GM23248 (cell line): ENCODE data around the gene SH3BGRL. TPM values are rescaled to one million over a fixed set of nuclear protein-coding genes. Genes with fewer than 3 reads are reported as not detected.

Source experiments
- DNase-seq: peaks from one replicate; pipeline ENCODE4 v3.0.0-alpha.2; 2015
- H2AFZ ChIP-seq: fragments of 200-600 bp; sonication (generic); 2 replicates; pipeline ENCODE4 v1.6.1; 2016; ENCODE audit warnings: antibody characterized with exemption
- H3F3A ChIP-seq: fragments of 200-600 bp; sonication (generic); 2 replicates; pipeline ENCODE4 v1.6.1; 2016; ENCODE audit warnings: mild to moderate bottlenecking, antibody characterized with exemption, mixed run types; ENCODE audit not compliant: insufficient read depth
- H3K27ac ChIP-seq: fragments of 200-600 bp; sonication (generic); 2 replicates; pipeline ENCODE4 v1.5.1; 2016; ENCODE audit warnings: mild to moderate bottlenecking
- H3K27me3 ChIP-seq: fragments of 200-600 bp; sonication (generic); replicated peaks from 2 replicates; pipeline ENCODE4 v1.6.1; 2016; ENCODE audit warnings: mild to moderate bottlenecking; ENCODE audit not compliant: insufficient read depth
- H3K36me3 ChIP-seq: fragments of 200-600 bp; sonication (generic); 2 replicates; pipeline ENCODE4 v1.6.1; 2016; ENCODE audit warnings: low read depth, mild to moderate bottlenecking
- H3K4me1 ChIP-seq: fragments of 200-600 bp; sonication (generic); 2 replicates; pipeline ENCODE4 v1.6.1; 2016; ENCODE audit warnings: mild to moderate bottlenecking; ENCODE audit not compliant: insufficient read depth
- H3K4me2 ChIP-seq: fragments of 200-600 bp; sonication (generic); one replicate; pipeline ENCODE4 v1.6.1; 2016; ENCODE audit warnings: mild to moderate bottlenecking; ENCODE audit not compliant: unreplicated experiment
- H3K4me3 ChIP-seq: fragments of 200-600 bp; sonication (generic); 2 replicates; pipeline ENCODE4 v1.5.1; 2016; ENCODE audit warnings: mild to moderate bottlenecking
- H3K79me2 ChIP-seq: fragments of 200-600 bp; sonication (generic); 2 replicates; pipeline ENCODE4 v1.6.1; 2016; ENCODE audit warnings: mild to moderate bottlenecking; ENCODE audit not compliant: insufficient read depth
- H3K9ac ChIP-seq: fragments of 200-600 bp; sonication (generic); 2 replicates; pipeline ENCODE4 v1.6.1; 2016; ENCODE audit warnings: mild to moderate bottlenecking
- H3K9me2 ChIP-seq: fragments of 200-600 bp; sonication (generic); 2 replicates; pipeline ENCODE4 v1.6.1; 2016; ENCODE audit warnings: mixed run types, mild to moderate bottlenecking, moderate library complexity; ENCODE audit not compliant: insufficient read depth
- H3K9me3 ChIP-seq: fragments of 200-600 bp; sonication (generic); one replicate; pipeline ENCODE4 v1.6.1; 2017; ENCODE audit warnings: low read depth
- H4K20me1 ChIP-seq: fragments of 200-600 bp; sonication (generic); 2 replicates; pipeline ENCODE4 v1.6.0; 2016; ENCODE audit not compliant: insufficient read depth
- EZH2 ChIP-seq: fragments of 200-600 bp; sonication (generic); IDR thresholded peaks from 2 replicates; pipeline ENCODE4 v1.6.1; 2018; ENCODE audit warnings: antibody characterized with exemption, mild to moderate bottlenecking; ENCODE audit not compliant: insufficient read depth, poor library complexity, severe bottlenecking
- EZH2phosphoT487 ChIP-seq: fragments of 200-600 bp; sonication (generic); IDR thresholded peaks from 2 replicates; pipeline ENCODE4 v1.6.1; 2018; ENCODE audit warnings: antibody characterized with exemption, moderate library complexity, mild to moderate bottlenecking, low read depth; ENCODE audit not compliant: insufficient read depth
- WGBS, 2 experiments: methylation state at CpG; one replicate each; pipeline ENCODE4 v1.1.6; 2015 to 2017; ENCODE audit warnings: low lambda C conversion rate in 2 of 2, low coverage in 1 of 2; ENCODE audit errors: missing lambda C conversion rate in 2 of 2; 5-methylcytosine and 5-hydroxymethylcytosine counted together
- in situ Hi-C: fragments of 300-500 bp; cut with MboI; formaldehyde crosslinking; loops from 2 replicates; pipeline ENCODE4 v1.15.0; 2020
- polyA plus RNA-seq: library from polyadenylated mRNA; unstranded; fragments of >200 nt; fragmentation: Nextera tagmentation; extraction: Ambion mirVana; gene quantifications from 2 replicates; pipeline ENCODE4 v1.2.1, GENCODE V29; 2016
- total RNA-seq: library from RNA; depleted of rRNA; stranded (reverse); fragments of >200 nt; shearing (Covaris generic); gene quantifications from 2 replicates; pipeline ENCODE4 v1.2.3, GENCODE V29; 2014

SH3BGRL gene
- total and polyA plus RNA-seq, 2 experiments from 2014 or later: 149 to 172 TPM

DNA sequence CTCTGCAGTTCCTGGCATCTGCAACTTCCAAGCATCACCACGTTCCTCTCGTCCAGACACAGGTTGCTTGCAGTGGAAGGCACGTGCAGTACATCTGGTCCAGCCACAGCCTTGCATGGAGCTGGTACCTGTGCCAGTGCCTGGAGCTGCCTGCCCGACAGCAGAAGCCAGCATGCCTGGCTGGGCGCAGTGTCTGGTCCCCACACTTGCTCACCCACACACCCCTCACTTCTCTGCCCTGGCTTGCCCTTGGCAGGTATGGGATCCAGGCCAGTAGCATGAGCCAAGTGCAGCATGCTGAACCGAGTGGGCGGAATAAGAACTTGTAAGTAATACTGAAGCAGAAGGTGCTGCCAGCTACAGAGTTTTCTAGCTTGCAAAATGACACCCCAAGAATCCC is 39.9 kb downstream of the SH3BGRL start:
- no peak for TF ChIP-seq EZH2
- TF ChIP-seq EZH2phosphoT487: no peak
- no peaks in the 10 kb centered on the region for H4K20me1 ChIP-seq
- H3K4me1 ChIP-seq: no peaks in the 10 kb centered on the region
- H3K9ac ChIP-seq: no peak overlapping the region
- WGBS, 2 experiments: 87 to 91% methylated on average over 3 to 5 of the region's 7 CpGs
- no peak overlapping the region for H3K4me2 ChIP-seq
- H3F3A ChIP-seq: no peaks in the 10 kb centered on the region
- no peak overlapping the region for H3K27ac ChIP-seq
- H3K27me3 ChIP-seq: no peaks in the 10 kb centered on the region
- in situ Hi-C loops: no loop called here
- no peaks in the 10 kb centered on the region for H3K9me2 ChIP-seq
- no peak overlapping the region for H3K4me3 ChIP-seq
- no peak overlapping the region for H2AFZ ChIP-seq
- no peaks in the 10 kb centered on the region for H3K9me3 ChIP-seq
- H3K79me2 ChIP-seq: no peaks in the 10 kb centered on the region; the same call in 1 of the 2 replicates
- no peak for DNase-seq
- no peaks in the 10 kb centered on the region for H3K36me3 ChIP-seq

DNA sequence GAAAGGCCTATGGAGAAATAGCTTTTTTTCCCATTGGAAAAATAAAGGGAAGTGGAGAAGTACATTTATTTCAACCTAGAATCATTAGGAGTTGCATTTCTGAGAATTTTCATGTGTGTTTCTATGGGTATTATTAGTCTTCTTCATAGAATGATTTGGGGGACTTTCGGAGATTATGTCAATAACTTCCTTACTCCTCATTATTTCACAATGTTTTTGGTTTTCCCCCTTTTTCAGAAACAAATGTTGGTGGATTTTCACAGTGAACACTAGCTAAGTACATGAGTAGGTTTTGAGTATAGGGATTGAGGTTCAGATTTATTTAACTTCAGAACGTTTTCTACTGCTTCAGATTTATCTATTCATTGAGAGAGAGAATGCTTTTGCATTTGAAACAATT is 54.0 kb downstream of the SH3BGRL start:
- Histone ChIP-seq H3F3A (peaks cover 26% of the 10 kb centered on the region), H3K4me1 (peaks cover 28% of the 10 kb centered on the region), H3K36me3 (no peaks in the 10 kb centered on the region), H3K9me2 (no peaks in the 10 kb centered on the region), H3K27ac (no peak overlapping the region), H4K20me1 (no peaks in the 10 kb centered on the region), H3K79me2 (peaks cover 18% of the 10 kb centered on the region; the same call in 1 of the 2 replicates), H3K9ac (no peak overlapping the region), H3K4me3 (no peak overlapping the region), H3K27me3 (no peaks in the 10 kb centered on the region), H3K4me2 (no peak overlapping the region), H3K9me3 (no peaks in the 10 kb centered on the region), H2AFZ (no peak overlapping the region)
- in situ Hi-C loops: no loop called here
- TF ChIP-seq EZH2phosphoT487: no peak
- no peak for TF ChIP-seq EZH2
- DNase-seq: no peak
- whole genome bisulfite sequencing, 2 experiments: 93 to 95% methylated on average over 2 of the region's 2 CpGs

DNA sequence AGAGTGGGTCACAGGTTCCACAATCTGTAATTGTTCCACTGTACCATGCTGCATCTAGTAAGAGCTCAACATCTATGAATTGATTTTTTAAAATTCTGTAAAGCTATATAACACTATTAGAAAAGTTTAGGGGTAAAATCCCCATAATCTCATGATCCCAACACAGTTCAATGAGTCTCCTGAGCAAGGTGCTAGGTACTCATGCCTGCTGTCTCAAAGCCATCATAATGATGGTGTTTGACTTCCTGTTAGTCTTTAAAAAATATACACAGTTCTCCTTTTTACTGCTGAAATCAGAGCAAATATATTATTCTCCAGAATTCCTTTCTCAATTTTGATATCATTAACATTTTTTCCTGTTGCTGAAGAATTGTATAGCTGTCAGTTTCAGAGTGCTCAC is 55.9 kb downstream of the SH3BGRL start:
- DNase-seq: no peak
- Histone ChIP-seq H3K36me3 (no peaks in the 10 kb centered on the region), H3K4me1 (peaks cover 46% of the 10 kb centered on the region), H3K4me2 (no peak overlapping the region), H3F3A (peaks cover 37% of the 10 kb centered on the region), H3K9ac (no peak overlapping the region), H3K27ac (no peak overlapping the region; the same call in 1 of the 2 replicates), H2AFZ (no peak overlapping the region), H3K4me3 (no peak overlapping the region), H3K79me2 (peaks cover 18% of the 10 kb centered on the region; the same call in 1 of the 2 replicates), H3K9me2 (no peaks in the 10 kb centered on the region), H3K9me3 (no peaks in the 10 kb centered on the region), H3K27me3 (no peaks in the 10 kb centered on the region), H4K20me1 (no peaks in the 10 kb centered on the region)
- in situ Hi-C loops: no loop called here
- TF ChIP-seq EZH2phosphoT487 (no peak), EZH2 (no peak)

DNA sequence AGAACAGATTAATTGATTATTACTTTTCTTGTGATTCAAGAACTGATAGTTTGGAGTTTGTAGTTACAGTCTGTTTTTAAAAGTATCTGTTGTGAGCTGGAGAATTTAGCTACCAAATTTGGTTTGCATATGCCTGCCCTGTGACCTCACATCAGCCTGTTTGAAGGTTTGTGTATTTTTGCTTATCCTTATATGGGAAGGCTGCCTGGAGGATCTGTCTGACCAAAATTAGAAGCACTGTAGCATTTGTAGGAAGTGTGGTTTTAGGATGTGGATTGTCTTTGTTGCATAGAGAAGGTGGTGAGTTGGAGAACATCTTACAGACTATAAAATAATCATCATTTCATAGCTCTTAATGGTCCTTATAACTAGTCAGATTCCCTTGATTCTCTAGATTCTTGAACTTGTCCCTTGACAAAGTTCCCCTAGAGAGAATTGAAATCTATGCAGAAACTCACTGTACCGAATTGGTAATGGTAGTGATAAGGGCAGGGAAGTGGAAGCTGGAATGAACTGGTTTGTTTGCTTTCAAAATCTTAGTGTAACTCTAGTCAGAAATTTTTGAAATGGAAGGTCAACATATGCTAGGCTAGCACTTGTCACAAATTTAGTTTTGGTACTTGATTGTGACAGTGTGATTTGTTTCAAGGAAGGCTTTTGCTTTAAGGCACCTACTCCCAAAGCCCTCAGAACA is 57.3 kb downstream of the SH3BGRL start:
- Histone ChIP-seq H3K36me3 (no peaks in the 10 kb centered on the region), H3K9ac (peak overlapping the region; percentile 48), H2AFZ (peak overlapping the region; percentile 38; the same call in 1 of the 2 replicates), H3K27me3 (no peaks in the 10 kb centered on the region), H3K4me2 (peak overlapping the region; percentile 34), H3K4me3 (peak overlapping the region; percentile 47), H3K9me3 (no peaks in the 10 kb centered on the region), H3K4me1 (peaks cover 50% of the 10 kb centered on the region), H3K79me2 (peaks cover 18% of the 10 kb centered on the region; the same call in 1 of the 2 replicates), H3K27ac (peak overlapping the region; percentile 87), H3K9me2 (no peaks in the 10 kb centered on the region), H3F3A (peaks cover 37% of the 10 kb centered on the region), H4K20me1 (no peaks in the 10 kb centered on the region)
- TF ChIP-seq EZH2: no peak
- in situ Hi-C loops: no loop called here
- WGBS, 2 experiments: 92 to 93% methylated on average over 1 of the region's 1 CpG
- DNase-seq: peak; percentile 28
